HG03280 (cell line): ENCODE results near the gene DCP1A.
"Not testable (repeated sequence)": the region's sequence is repeated elsewhere in the genome, so short reads cannot be mapped to it uniquely, and the experiment has no call there.

Experiments used
- ATAC-seq: cut with Tn5 transposase; IDR thresholded peaks from one replicate; pipeline ENCODE4 v1.9.1; 2021; ENCODE audit warnings: mild to moderate bottlenecking, moderate library complexity; ENCODE audit not compliant: unreplicated experiment

DCP1A gene

DNA sequence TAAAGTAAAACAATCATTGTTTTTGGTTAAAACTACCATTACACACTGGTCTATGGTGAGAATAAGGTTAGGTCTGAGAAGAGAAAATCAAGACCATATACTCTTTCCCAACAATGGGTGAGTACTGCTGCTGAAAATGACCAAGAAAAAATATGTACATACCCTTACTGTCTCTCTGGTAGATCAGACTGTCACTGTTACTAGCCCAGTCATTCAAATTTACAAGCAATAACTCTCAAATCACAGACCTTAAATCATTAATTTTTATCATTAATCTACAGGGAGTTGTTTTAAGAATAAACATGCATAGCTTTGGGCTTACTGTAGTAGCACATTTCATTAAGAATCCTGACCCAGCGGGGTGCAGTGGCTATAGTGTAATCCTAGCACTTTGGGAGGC, 17.4 kb downstream of the DCP1A start:
- no peak for ATAC-seq

DNA sequence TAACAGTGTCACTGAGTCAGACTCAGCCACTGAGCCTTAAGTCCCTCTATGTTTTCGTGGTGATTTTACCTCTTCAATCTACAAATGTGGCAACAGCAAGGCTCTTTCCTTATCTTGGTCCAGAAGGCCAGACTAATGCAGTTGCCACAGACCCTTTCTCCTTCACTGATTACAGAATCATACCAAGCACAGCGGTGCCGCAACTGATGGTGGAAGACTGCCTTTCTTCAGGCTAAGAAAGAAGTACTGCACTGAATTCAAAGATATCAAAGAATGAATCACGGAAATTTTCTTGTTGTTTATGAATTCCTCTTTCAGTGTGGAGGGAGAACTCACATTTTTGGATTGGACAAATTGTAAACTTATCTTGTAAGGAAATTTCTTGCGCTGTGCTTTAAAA, 18.6 kb downstream of the DCP1A start:
- no peak for ATAC-seq

DNA sequence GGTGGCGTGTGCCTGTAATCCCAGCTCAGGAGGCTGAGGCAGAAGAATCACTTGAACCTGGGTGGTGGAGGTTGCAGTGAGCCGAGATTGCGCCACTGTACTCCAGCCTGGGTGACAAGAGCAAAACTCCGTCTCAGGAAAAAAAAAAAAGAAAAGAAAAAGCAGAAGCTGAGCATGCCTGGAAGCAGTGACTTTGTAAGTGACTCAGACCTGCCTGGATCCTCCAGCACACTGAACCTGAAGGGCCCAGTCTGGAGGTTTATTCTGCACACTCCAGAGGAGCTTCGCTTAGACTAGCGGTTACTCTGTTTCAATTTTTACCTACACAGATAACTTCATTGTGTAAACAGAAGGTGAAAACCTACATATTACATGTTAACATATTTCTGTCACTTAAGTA, 19.4 kb downstream of the DCP1A start:
- ATAC-seq = not testable (repeated sequence)

DNA sequence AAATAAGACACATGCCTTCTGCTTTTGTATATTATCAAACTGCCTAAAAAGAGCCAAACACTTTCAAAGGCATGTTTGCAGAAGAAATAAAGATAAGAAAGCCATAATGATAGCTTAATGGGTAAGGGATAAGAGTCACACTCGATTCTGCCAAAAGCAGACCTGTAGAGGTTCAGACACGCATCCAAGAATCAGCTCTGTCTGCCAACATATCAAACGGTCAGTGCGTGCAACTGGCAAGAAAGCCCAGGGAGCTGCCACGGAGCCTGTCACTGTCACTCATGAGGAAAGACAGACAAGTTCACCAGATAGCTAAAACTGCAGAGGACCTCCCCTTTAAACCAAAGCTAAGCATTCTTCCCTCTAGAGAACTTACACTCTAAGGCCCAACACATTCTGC, 23.2 kb downstream of the DCP1A start:
- no peak for ATAC-seq

DNA sequence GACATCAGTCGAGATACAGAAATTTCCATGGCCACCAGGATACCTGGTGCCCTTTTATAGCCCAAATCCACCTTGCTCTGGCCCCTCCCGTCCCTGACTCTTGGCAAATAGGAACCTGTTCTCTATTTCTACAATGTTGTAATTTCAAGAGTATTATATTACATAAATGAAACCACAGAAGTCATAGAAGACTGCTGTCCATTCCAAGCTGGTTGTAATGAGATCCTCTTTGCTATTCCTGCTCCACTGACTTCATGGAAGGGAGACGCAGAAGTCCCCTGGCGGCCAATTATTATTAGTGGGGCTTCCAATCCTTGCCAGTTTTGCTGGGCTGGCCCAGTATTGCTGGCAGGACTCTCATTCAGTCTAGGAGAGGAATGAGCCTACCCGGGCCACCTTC, 26.6 kb downstream of the DCP1A start:
- ATAC-seq = no peak

DNA sequence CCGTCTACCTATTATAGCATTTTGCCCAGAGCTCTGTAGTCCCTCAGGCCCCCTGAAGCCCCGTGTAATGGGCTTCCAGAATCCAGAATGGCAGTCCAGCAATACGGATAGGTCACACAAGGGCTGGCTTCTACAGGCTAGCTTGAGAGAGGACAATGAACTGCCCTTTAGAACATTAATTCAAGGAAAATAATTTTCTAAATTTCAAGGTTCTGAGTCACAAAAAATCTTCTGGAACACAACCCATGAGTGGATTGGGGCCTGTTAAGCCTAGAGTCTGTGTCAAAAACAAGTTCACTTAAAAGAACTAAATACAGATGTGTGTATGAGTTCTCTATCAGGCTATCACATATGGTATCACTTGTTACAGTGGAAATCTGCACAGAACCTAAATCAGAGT, 28.8 kb downstream of the DCP1A start:
- ATAC-seq = no peak

DNA sequence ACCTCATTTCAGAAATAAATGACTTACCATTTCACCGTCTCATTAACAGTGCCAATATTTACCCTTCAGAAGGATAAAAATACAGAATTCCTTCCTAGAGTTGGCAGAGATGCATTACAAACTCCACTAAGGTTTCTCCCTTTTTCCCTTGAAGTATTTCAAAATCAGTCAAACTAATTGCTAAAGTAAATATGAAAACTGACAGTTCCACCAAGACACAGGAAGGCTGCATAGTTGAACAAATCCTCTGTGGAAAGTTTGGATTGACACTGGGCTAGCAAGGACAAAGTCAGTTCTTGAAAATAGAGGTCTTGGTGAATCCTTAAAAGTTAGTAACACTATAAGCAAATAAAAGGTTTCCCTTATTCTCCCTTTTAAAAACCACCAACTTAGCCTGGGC, 34.5 kb downstream of the DCP1A start:
- no peak for ATAC-seq

DNA sequence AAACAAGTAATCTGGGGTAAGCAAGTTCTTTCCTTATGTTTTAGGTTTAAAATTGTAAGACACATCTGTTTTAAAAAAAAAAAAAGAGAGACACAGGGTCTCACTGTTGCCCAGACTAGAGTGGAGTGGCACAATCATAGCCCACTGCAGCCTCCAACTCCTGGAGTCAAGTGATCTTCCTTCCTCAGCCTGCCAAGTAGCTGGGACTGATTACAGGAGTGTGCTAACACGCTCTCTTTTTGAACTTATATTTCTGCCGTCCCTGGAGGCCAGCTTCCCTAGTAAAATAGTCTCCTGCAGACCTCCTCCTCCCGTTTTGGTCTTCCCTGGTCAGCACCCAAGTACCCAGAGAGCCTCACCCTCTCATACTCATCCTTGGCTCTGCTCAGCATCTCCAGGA, 35.5 kb downstream of the DCP1A start:
- no peak for ATAC-seq

DNA sequence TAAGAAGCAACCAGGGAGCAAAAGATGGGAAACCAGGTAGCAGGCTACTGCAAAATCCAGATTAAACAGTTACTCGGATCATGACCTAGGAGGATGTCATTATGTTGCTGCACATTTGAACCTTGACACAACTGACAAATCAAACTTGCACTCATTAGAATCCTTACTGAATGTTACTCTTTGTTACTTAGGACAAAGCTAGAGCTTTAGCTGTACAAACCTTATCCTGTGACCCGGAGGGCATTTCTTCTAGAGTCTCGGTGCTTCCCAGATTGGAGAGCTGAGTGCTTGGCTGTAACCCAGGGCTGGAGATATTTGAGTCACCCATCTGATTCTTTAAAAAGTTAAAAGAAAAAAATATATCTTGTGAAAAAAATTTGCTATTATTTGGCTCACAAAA, 43.4 kb downstream of the DCP1A start:
- no peak for ATAC-seq

DNA sequence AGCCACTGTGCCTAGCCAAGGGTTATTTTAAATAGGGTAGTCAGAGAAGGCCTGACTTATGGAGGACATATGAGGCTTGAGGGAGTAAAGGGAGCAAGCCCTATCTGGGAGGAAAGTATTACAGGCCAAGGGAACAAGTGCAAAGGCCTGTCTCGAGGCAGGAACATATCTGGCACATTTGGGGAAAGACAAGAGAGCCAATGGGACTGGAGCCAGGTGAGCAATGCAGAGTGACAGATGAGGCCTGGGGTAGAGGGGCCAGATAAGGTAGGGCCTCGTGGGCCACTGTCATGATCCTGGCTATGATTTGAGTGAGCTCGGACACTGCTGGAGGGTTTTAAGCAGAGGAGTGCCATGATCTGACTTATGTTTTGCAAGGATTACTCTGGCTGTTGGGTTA, 43.8 kb downstream of the DCP1A start:
- ATAC-seq = no peak

DNA sequence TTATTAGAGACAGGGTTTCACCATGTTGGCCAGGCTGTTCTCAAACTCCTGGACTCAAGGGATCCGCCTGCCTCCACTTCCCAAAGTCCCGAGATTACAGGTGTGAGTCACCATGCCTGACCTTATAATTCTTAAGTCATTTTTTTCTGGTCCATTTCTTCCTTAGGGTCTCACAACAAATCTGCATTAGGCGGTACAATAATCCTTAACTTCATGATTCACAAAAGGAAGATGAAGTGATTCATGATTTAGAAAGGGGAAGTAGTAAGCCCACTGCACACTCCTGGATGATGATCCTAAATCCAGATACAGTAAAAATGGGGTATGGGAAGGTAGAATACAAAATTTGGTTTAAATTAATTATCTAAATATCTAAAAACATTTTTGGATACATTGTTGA, 46.5 kb downstream of the DCP1A start:
- no peak for ATAC-seq

DNA sequence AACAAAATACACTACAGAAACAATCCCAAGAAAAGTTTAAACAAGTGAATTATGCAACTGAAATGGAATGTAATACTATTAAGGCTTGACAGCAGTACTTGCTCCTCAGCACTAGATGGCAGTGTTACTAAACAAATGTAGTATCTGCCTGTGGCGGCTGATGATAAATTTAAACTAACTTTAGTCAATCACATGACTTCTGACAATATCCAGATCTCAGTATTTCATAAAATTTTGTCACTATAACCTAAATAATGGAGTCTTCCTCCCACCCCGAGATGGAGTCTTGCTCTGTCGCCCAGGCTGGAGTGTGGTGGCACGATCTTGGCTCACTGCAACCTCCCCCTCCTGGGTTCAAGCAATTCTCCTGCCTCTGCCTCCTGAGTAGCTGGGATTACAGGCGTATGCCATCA, 47.7 kb downstream of the DCP1A start:
- ATAC-seq = not testable (repeated sequence)

DNA sequence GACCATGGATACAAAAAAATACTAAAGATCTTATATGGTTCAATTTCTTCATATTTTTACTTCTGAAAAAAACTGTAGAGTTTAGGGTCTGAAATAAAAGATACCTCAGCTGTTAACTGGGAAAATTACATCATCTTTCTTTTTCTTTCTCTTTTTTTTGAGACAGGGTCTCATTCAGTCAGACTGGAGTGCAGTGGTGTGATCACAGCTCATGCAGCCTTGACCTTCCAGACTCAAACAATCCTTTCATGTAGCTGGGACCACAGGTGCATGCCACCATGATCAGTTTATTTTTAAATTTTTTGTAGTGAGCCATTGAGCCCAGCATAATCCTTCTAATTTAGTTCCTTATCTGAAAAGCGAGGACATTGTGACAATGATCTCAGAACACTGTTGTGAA, 51.9 kb downstream of the DCP1A start:
- ATAC-seq = no peak

DNA sequence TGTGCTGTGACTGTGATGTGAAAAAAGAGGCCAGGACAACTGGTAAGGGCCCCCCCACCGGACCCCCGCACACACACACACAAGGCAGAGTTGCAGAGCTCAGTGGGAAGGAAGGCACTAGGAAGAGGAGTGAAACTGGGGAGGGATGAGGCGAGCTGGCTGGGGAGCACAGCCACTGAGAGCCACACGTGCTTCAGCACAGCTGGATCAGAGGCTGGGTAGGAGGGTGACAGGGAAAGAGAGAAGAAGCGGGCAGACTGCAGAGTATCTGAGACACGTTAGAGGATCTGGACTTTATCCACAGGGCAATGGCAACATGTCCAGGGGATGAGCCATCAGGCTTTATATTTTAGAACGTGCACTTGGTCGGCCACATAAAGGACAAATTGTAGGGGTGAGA, 53.5 kb downstream of the DCP1A start:
- no peak for ATAC-seq

DNA sequence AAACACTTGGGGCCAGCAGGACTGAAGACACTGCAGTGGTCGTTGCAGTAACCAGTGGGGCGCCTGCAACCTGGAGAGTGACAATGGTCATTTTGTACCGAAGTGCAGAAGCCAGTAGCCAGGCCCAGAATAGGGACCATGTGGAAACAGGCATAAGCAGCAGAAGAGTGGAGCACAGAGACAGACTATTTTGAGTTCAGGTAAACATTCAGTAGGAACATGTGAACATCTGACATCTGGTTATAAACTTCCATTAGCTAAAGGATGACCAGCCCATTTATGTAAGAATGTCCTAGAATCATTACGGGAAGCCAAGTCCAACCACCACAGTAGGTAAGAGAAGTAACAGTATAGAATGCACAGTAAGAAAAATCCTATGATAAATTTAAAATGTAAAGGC, 59.1 kb downstream of the DCP1A start:
- no peak for ATAC-seq

DNA sequence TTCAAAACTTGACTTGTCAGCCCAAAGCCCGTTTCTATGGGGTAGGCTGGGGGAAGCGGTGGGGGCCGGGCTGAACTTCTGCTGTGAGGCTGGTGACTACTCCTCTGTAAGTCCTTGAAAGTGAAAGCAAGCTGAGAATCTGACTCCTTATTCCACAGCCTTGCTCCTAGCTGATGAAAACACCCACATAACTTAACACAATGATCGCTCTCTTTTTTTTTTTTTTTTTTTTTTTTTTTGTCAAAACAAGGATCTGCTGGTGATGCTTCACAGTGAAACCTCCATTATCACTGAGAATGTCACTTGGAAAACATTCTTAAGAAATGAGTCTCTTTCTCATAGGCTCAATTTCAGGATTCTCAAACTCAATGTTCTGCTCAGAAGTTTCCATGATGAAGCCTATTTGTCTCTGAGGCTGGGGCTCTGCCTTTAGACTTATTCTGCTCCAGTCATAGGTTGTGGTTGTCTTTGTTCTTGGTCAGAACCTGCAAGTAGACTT, 60.2 kb downstream of the DCP1A start:
- no peak for ATAC-seq

DNA sequence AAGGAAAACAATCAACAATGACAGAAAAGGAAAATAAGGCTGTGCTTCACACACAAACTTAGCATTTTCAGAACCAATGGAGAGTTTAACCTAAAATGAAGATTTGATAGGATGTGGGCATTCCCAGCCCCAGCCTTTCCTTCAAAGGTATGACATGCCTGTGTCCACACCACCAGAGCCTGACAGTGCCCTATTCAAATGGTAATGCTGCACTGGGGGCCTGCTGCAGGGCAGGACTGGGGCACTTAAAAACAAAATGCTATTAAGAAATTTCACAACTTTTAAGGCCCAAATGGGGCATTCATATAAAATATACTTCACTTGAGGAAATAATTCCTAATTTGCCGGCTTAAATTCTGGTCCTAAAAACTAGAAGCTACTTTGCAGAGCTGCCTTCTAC, 60.6 kb downstream of the DCP1A start:
- ATAC-seq = no peak

DNA sequence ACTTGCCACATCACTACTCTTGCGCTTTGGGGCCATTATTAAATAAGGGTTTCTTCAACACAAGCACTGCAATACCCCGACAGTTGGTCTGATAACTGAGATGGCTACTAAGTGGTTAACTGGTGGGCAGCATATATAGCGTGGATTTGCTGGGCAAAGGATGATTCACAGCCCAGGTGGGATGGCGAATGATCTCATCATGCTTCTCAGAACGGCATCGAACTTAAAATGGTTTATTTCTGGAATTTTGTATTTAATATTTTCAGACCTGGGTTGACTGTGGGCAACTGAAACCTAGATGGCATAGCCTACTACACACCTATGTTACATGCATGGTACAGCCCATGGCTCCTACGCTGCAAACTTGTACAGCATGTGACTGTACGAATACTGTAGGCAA, 64.8 kb downstream of the DCP1A start:
- ATAC-seq = no peak

DNA sequence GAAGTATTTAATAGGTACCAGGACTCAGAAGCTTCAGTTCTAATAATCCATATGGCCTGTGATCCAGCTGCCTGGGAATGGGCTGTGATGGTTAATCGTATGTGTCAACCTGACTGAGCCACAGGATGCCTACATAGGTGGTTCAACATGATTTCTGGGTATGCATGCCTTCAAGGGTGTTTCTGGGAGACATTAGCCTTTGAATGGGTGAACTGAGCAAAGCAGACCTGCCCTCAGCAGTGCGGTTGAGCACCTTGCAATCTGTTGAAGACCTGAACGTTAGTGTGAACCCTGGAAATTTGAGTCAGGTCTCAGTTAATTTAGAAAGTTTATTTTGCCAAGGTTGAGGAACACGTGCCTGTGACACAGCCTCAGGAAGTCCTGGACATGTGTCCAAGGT, 68.7 kb downstream of the DCP1A start:
- ATAC-seq = no peak

DNA sequence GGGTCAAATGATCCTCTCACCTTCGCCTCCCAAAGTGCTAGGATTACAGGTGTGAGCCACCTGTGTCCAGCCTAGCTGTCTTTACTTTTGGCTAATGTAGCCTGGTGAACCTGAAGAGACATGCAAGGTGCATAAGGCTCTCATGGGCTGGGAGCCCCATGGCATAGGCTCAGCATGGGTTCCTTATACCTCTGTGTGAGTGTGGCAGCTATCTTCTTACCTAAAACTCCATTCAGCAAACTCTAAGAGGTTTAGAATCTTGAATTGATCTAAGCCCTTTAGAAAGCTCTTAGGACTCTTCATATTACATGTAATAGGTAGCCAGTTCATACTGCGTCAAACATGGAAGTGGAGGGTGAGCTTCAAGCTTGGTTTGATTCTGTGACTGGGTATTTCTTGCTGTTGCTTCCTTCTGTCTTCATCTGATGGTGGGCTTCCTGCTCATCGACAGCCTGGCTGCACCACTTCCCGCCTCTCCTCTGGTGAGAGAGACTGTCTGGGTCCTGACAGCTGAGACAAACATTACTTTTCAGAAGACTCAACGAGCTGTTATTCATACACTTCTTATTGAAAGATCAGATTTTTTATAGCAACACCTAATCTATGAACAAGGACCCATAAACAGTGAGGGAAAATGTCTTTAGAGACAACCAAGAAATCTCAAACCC, 72.3 kb downstream of the DCP1A start:
- no peak for ATAC-seq

DNA sequence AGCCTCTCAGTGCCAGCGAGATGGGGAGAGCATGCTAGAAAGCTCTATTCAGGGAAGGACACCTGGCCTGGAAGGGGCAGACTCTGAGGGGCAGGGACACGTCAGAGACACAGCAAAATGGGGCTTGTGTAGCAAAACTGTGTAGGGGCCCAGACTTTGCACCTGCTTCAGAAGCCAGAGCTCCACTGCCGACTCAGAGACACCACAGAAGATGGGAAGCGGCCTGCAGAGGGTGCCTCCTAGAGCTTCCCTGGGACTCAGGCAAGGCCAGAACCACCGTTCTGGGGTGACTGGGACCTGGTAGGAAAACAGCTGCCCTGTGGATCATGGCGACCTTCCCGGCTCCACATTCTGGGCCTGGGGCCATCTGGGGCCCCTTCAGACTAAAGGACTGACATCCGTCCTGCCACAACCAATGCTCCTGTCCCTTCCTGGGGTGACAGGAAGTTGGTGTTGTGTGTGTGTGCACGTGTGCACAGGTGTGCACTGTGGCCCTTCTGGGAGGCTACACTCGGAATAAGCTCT, 74.1 kb downstream of the DCP1A start:
- no peak for ATAC-seq

DNA sequence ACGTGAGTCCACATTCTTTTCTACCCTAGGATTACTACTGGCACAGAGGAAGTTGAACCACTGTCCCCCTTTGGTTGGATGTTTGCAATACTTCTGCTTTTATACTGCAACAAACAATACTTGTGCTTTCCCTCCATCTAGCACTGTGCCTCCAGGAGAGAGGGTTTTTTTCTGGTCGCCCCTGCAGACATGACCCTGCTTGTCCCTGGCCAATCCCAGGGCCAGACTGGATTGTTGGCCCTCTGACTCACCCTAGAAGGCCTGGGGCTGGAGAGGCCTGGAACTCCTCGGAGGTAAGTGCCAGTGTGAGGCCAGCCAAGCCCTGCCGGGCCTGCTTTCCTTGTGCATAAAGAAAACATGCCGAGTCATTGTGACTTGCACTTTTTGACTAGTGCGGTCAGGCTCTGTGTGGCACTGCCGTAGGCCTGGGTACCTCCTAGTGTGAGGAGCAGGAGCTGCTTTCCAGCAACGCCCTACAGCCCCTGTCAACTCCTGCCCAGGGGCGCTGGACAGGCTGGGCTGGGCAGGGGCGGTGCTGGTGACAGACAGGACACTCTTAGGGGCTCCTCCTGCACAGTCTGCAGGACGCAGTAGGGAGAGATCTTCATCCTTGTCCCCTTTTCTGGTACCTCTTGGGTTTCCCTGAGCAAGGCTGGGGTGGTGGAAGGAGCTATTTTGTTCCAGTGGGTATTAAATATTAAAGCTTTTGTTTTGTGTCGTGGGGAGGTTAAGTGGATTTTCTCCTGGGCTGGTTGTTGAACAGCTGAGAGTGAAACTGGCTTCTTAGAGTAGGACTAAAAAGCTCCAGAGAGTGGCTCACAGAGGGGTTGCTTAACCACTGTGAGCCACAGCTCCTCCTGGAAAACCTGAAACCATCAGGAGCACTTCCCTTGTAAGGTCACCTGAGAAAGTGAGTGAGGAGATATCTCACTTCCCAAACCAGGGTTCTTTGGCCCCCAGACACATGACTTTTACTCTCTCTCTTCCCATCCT, 77.2 kb downstream of the DCP1A start:
- ATAC-seq = no peak
